Effector CD8-positive, alpha-beta T cell (primary cell): ENCODE measurements around the gene DIP2C.

ENCODE experiments used
- DNase-seq: peaks from one replicate; lab custom pipeline; 2025; lab: John Stamatoyannopoulos, UW

DIP2C gene

DNA sequence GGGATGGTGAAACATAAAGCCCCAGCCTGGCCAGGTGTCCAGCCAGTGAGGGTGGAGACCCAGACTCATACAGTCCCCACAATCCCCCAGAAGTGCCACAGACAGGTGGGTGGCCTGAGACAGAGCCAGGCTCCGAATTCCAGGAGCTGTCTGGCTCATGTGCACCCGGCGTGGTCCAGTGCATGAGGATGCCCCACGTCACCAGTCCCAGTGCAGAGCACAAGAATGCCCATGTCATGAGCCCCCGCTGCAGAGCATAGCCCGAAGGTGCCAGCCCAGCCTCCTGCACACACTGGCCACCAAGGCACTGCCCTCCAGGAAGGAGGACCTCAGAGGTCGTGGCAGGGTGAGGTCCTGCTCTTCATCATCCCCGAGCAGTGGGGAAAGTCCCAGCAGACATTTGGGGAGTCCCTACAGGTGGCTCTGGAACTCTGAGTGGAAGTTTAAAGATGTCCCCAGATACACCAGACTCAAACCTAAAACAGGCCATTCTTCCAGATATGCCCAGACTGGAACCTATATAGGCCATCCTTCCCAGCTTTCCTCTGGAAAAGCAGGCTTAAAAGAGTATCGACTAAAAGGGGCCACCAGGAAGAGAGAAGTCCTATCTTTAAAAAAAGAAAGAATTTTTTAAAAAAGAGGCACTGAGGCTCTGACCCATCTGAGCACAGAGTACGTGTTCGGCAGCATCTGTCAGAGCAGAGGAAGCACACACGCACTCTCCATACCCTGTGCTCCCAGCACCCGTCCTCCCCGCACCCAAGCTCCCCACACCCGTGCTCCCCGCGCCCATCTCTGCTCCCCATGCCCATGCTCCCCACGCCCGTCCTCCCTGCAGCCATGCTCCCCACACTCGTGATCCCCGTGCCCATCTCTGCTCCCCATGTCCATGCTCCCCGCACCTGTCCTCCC lies 11.5 kb downstream of the DIP2C start:
- DNase-seq: no peak

DNA sequence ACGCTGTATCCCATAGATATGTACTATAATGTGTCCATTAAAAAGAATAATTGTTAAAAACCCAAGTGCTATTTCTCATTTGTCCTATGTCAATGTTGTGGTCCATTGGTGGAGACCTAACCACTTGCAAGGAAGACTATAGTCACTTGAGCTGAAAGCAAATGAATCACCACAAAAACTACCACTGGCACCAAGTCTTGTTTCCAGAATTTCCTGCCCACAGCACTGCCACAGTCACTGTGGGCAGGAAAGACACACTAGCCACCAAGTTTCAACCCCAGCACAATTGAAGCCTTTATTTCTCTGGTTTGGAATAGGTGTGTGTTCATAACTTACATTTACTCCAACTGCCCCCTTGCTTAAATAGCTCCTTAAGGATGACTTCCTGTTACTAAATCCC lies 12.4 kb downstream of the DIP2C start:
- no peak for DNase-seq

DNA sequence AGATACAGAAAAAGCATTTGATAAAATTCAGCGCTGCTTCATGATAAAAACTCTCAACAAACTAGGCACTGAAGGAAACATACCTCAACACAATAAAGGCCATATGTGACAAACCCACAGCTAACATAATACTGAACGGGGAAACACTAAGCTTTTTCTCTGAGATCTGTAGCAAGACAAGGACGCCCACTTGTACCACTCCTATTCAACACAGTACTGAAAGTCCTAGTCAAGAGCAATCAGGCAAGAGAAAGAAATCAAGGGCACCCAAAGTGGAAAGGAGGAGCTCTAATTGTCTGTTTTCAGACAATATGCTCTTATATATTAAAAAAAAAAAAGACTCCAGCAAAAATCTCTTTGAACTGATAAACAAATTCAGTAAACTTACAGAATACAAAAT lies 13.3 kb downstream of the DIP2C start:
- no peak for DNase-seq

DNA sequence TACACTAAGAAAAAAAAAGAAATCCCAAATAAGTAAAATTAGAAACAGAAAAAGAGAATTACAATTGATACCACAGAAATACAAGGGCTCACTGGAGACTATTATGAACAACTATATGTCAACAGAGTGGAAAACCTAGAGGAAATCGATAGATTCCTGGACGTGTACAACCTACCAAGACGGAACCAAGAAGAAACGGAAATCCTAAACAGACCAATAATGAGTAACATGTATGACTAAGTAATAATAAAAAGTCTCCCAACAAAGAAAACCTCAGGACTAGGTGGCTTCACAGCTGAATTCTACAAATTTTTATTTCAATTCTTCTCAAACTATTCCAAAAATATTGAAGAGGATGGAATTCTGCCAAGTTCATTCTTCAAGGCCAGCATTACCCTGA lies 13.9 kb downstream of the DIP2C start:
- DNase-seq: no peak

DNA sequence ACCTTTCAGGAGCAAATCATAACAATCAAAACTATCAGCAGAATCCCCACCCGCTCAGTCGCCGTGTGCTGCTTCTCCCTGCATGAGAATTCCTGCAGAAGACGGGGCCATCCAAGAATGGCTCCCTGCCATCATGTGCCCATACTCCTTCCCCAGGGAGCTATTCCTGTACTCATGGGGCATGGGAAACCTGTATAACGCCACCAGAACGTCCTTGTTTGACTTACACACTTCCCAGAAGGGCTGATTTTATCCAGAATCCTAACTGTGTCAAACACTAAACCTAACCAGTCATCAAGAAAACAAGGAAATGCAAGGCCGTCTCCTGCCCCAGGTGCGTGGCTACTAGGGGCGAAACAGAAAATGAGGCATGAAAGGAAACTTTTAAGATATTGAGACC lies 16.0 kb downstream of the DIP2C start:
- no peak for DNase-seq

DNA sequence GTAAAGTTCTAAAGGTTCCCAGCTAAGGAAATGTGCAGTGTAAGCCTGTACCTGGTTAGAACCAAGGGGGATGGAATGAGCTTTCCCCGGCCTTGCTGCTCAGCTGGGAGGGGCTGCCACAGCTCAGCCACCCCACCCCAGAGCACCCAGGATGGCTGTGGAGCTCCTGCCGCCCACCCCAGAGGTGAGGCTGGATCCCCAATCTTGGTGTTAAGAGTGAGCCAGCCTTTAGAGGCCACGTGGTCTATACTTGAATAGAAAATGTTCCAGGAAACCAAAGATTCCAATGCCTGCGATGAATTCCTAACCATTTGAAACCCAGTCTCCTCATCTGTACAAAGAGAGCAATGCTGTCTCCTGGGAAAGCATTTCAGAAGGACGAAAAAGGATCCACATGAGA lies 16.5 kb downstream of the DIP2C start:
- DNase-seq: no peak

DNA sequence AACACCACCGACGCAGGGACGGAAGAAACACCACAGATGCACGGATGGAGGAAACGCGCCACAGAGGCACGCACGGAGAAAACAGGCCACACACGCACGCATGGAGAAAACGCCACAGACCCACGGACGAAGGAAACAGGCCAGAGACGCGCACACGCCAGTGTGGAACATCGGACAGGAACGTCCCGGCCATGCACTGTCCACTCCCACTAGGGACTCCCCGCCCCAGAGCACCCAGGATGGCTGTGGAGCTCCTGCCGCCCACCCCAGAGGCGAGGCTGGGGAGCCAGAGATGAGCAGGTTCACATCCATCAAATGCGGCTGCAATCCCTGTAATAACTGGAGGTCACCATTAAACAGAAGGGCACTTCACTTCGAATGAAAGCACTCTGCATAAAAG lies 17.3 kb downstream of the DIP2C start:
- DNase-seq: no peak

DNA sequence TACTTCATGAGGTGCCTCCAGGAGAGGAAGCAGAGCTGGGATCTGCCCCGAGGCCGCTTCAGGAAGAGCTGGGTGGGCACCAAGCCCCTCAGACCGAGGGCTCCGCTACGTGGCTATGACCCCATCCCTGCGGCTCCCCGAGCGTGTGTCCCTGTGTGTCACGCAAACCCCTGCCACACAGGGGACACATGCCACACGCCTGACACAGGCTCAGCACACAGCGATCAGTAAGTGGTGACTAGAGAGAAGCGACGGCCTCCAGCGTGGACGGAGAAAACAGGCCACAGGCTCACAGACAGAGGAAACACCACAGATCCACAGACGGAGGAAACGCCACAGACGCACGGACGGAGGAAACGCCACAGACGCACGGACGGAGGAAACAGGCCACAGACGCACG lies 18.5 kb downstream of the DIP2C start:
- DNase-seq: no peak

DNA sequence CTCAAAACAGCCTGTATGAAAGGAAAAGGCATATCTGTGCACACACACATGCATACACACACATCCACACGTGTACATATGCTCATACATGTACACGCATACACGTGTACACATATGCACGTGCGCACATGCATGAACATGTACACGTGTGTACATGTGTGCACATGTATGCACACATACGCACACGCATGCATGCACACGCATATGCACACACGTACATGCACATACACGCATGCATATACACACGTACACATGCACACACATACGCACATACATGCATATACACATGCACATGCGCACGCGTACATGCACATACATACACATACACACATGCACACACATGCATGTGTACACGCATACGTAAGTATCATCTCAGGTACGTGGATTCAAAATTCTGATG lies 19.4 kb downstream of the DIP2C start:
- no peak for DNase-seq

DNA sequence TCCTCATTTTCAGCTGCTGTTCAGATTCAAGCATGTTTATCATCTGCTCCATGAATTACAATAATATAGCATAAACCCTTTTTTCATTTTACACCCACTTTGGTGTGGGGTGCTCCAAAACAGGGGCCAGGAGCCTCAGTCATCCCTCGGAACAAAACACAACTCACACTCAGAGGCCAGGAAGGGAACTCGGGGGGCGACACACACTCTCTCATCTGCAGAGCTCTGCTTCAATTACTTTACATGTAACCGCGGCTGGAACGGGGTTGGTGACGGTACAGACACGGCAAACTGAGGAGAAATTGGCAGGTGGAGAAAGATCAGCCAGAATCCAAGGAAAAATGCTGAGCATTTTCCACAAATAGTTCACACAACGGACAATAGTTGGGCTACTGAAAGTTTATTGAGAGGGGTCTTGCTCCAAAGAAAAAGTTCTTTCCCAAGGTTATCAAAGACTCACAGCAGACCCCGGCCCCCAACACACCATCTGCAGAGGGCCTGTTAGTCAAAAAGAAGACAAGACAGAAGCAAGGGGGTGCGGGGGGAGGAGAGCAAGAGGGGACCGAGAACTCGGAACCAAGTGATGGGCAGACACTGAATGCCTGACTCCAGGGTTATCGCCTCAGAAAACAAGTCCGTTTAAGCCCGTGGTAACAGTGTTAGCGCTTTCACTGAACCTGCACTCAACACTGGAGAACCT lies 20.5 kb downstream of the DIP2C start:
- DNase-seq: no peak

DNA sequence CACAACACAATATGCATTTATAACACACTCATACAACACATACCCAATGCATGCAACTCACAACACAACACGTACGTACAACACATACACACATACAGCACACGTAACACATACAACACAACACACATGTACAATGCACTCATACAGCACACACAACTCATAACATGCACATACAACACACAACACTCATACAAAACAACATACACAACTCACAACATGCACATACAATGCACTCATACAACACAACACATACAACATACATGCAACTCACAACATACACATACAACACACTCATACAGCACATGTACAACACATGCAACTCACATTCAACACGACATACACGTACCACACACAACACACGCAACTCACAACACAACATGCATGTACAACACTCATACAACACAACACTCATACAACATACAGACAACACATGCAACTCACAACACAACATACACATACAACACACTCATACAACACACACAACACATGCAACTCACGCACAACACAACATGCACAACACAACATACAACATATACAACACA lies 21.8 kb downstream of the DIP2C start:
- no peak for DNase-seq

DNA sequence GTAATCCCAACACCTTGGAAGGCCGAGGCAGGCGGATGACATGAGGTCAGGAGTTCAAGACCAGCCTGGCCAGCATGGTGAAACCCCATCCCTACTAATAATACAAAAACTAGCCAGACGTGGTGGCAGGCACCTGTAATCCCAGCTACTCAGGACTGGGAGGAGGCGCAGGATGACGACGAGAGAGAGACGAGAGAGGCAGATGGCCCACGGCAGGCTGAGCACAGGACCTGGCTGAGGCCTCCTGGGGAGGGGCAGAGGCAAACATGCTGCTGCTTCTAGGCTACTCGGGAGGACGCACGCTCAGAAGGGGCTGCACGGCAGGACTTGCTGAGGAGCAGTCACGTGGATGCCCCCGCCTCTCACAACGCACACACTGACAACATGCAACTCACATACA lies 22.4 kb downstream of the DIP2C start:
- no peak for DNase-seq

DNA sequence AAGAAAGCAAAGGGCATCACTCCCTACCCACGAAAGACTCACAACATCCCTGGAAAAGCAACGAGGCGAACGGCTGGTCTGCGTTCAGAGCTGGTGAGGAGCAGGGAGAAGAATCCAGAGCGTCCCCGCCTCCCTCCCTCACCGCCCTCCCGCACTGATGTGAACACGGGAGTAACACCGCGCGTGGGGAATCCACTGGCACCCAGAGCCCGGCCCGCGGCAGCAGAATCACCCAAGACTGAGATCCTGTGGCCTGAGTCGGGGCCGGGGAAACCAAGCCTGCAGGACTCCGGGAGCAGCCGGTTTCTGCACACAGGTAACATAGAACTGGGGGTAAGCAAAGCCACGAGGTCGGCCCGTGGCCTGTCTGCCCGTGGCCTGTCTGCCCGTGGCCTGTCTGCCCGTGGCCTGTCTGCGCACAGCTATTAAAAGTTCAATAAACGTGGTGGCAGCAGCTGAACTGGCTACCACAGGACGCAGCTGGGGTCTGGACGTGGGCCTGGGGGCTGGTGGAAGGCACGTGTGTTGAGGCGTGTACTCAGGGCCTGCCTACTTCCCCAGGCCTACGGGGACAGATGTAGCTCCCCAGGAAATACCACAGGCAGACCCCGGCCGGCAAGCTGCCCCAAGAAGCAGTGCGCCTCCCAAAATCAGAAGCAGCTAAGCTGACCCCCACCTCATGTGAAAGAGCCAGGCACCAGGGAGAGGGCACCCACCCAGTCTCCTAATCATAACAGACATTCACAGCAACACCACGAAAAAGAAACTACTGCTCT lies 23.0 kb downstream of the DIP2C start:
- DNase-seq: no peak

DNA sequence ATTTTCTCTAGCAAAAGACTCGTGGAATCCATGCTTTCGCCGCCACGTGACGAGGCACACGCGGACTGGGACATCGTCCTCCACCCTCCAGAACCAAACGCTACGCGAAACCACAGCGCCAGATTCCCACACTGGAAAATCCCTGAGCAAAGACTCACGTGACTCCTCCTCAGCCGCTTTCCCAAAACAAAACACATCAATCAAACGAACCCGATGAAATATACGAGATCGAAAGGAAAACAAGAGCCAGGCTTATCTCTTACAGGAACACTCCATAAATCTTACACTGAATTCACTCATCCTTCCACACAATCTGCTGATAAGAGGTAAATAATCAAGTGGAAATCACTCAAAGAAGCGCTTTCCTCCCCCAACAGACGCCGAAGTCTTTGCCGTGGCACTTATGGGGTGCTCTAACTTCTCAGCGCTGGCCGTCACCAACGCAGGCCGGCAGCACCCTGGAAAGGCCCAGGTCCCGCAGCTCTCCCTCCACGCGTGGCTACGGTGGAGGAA lies 23.8 kb downstream of the DIP2C start:
- no peak for DNase-seq

DNA sequence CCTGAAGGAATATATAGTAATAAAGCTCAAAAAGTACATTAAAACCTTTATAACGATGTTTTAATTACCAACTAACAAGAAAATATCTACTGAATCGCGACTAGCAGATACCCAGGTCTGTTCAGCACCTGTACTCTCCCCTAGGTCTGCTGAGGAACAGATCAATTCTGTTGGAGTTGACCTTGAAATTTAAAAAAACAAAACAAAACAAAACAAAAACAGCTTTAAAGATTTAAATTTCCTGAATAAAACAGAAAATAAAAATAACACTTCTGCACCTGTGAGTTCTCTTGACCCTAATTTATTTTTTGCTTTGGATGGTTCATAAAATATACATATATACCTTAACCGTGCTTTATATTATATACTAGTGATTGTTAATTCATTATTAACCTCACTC lies 24.6 kb downstream of the DIP2C start:
- no peak for DNase-seq

DNA sequence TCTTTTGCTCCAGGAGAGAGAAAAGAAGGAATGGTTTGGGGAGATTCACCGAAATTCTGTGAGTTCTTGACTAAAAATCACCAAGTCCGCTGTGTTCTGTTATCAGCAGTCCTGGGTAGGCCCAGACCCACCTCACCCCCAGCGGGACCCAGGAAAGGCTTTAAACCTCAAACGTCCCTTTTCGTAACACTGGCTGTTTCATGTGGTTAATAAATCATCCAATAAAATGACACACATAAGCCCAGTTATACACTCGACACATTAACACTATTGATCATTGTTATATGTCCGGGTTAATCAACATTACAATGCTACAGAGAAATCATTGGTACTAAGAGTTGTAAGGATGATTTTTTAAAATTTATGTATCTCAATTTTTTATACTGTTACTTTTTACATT lies 25.2 kb downstream of the DIP2C start:
- DNase-seq: no peak

DNA sequence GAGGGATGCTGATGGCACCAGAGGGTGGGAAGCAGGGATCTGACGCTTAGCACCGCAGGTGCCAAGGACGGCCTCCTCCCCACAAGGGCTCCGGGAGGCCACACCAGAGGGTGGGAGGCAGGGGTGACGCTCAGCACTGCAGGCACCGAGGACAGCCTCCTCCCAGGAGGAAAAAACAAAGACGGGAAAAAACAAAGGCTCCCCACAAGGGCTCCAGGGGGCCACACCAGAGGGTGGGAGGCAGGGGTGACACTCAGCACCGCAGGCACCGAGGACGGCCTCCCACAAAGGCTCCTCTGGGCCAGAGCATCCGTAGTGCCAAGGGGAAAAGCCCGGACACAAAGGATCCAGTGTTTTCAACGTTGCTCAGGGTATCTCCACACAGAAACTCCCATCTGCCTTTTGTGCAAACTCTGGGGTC lies 25.6 kb downstream of the DIP2C start:
- no peak for DNase-seq

DNA sequence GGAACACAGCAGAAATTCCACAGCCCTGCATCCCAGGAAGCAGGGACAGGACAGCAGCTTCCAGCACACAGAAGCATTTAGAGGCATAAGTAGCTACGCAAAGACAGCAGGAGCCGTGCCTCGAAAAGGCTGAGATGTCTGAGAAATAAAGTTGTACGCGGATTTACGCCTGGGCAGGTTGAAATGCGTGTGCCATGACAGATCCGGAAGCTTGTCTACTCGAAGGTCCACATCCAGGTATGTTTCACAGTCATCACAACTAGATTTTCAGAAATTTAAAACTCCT lies 26.1 kb downstream of the DIP2C start:
- no peak for DNase-seq

DNA sequence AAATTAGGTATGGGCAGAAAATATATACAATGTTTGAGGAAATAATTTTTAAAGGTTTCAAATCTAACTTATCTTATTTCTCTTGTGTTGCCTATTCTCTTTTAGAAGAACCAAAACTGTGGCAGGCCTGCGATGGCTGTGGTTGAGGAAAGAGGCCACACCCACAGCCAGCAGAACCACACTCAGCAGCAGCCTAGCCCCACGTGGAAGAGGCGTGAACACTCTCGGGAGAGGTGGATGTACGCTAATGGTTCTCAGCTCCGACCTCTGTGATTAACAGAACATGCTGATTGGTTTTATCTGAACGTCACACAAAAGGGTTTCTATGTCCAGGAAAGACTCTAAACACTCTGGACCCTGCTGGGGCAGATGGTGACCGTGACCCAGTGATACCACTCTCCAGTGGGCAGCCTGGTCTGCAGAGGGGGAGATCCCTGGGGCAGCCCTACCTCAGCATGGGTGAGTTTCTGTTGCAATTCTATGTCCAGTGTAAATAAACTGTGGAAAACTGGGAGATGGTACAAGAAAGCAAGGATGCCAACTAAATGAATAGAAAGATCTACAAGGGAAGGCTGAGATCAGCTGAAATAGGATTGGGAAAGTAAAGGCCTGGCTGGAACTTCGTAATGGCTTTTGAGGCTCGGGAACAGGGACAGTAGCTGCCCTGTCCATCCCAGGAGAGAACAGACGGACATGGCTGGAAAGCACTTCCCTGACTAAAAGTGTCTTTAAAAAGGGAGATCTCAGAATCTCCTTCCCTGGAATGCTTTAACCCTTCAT lies 26.6 kb downstream of the DIP2C start:
- no peak for DNase-seq

DNA sequence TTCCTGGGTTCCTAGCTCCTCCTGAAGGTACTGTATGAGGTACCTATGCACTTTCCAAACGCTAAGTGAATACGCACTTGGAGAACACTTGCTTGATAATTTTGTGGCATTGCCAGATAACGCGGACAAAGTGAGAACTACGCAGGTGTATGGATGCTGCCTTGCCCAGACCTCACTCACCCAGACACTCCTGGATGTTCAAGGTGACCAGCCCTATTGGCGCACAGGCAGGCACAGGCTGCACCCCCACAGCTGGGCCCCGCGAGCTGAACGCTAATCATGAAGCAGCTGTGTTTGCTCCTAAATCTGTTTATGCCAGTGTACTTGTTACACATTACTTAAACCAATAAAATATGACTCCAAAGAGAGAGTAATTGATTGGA lies 27.3 kb downstream of the DIP2C start:
- no peak for DNase-seq

DNA sequence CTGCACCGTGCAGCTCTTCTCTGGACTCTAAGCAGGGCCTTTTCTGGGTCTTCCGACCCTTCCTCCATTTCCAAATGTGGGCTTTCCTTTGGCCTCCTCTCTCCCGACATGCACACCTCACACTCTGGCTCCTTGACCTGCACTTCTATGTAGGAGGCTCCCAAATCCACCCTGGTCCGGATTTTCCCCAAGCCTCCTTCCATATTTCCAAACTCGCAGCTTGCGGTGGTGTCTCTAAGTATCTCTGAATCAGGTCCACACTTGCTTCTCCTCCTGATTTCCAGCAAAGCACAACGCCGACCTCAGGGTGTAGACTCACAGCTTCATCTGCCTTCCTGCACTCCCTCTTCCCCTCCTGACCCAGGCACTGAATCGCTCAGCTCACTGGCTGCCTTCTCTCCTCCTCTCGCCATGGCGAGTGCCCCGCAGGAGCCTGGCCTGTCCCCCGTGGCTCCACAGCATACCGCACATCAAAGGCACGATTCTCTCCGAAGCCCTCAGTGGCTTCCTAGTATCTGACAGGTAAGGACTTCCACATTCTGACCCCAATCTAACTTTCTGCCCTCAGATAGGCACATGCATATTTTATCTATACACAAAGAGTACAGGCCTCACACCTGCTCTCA lies 27.8 kb downstream of the DIP2C start:
- no peak for DNase-seq
